ENCODE measurements around the gene FGFBP1.

The FGFBP1 gene

DNA sequence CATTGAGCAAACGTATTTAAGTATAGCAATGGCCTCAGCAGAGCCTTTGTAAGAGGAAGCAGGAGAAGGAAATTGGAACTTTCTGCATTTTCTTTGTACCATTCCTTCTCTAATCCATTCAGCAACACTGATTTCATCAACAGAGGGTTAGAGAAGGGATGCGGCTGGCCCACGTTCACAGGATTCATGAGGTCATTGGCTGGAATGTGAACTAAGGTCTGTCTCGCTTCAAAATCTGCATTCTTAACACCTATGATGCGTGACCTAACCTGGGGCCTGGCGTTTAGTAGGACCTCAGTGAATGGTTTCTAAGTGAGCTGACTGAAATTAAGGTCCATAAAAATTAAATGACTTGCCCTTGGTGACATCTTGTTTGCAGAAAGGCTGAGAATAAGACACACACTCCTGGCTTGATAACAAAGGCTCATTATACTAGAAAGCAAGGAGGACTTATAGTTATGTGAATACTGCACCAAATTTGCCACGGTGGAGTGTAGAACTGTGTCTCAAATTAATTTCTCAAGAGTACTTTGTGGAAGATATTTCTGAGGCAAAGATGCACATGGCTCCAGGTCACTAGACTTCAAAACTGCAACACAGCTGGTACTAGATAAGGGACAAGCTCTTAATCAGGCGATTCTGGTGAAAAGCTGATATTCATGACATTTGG lies 25.4 kb downstream of the FGFBP1 start:
- TF ChIP-seq GATA2 (IDR thresholded peaks at IDR 0.05; ENCODE audit: low read depth, low read length) (no peak), GATA3 (IDR thresholded peaks at IDR 0.05; ENCODE audit: low read depth, low read length) (no peak)

- no peak for TF ChIP-seq GATA3 (IDR thresholded peaks at IDR 0.05; ENCODE audit: low read depth, low read length)
- TF ChIP-seq GATA2 (IDR thresholded peaks at IDR 0.05; ENCODE audit: low read depth, low read length): no peak
These were observed 26.3 kb downstream of the FGFBP1 start for GRCh38 chr4:15912236-15912635.

DNA sequence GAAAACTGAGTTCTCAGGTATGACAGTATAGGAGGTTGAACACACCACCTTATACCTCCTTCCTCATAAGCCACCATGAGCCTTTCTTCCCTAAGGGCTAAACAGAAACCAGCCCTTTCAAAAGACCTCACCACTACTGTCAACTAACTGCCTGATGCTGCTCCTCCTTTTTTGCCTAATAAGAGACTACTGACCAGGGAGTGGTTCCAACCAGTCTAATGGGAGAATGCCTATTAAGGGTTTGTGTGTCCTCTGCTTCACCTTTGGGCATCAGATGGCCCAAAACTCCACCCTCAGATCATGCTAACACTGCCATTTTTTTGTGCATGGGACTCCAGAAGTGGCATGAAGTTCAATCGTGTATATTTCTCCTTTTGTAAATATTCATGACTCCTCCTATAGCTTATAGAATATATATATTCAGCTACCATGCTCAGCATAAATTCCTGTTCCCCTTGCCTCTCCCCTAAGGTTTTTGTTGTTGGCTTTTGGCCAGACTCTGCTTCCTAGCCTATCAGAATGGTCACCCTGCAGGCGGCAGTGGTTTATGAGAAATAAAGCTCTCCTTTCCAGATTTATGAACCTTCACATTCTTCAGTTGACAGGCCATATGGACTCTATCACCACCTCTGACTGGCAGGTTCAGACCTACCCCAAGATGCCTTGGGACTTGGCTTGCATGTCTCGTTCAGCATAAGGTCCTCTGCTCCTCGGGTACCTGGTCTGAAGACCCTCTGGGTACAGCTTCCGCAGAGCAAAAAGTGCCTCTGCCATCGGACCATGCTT lies 28.2 kb downstream of the FGFBP1 start:
- TF ChIP-seq GATA3 (IDR thresholded peaks at IDR 0.05; ENCODE audit: low read depth, low read length) (no peak), GATA2 (IDR thresholded peaks at IDR 0.05; ENCODE audit: low read depth, low read length) (no peak)

DNA sequence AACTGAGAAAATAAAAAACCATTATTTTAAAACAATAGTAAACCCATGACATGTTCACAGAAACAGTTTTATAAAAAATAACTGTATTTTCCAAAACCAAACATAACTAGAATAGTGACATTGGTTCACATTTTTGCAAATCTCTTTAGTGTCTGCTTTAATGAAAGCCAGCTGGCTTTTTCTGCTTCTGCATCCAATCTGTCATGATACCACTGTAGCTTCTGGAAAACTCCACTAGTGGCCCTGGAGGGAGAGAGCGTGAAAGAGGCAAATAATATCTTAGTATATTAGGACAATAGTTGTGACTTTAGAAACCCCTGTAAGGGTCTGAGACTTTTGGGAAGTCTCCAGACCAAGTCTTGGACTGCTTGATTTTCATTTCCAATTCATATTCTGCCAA lies 31.1 kb downstream of the FGFBP1 start:
- TF ChIP-seq GATA2 (IDR thresholded peaks at IDR 0.05; ENCODE audit: low read depth, low read length) (no peak), GATA3 (IDR thresholded peaks at IDR 0.05; ENCODE audit: low read depth, low read length) (no peak)

DNA sequence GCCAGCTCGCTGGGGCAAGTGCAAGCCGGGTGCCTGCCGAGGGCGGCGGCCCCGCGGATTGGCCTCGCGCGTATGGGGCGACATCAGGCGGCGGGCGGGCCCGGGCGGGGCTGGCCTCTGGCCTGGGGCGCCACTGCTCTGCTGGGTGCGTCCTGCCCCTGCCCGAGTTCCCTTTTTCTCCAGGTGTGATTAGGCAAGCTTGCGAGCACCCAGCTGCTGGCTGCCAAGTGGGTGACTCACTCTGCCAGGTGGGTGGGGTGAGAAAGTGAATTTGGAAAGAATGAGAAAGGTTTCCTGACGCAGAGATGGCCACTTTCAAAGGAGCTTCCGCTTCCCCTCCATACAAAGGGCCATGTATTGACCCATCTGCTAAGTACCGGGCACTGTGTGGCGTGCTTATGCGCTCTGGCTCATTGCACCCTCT lies 32.5 kb downstream of the FGFBP1 start:
- TF ChIP-seq GATA2 (IDR thresholded peaks at IDR 0.05; ENCODE audit: low read depth, low read length) (no peak), GATA3 (IDR thresholded peaks at IDR 0.05; ENCODE audit: low read depth, low read length) (no peak)

GRCh38 chr4:15902746-15903145 lies 35.8 kb downstream of the FGFBP1 start:
- TF ChIP-seq GATA2 (IDR thresholded peaks at IDR 0.05; ENCODE audit: low read depth, low read length) (no peak), GATA3 (IDR thresholded peaks at IDR 0.05; ENCODE audit: low read depth, low read length) (no peak; the same call in 1 of the 2 replicates)

DNA sequence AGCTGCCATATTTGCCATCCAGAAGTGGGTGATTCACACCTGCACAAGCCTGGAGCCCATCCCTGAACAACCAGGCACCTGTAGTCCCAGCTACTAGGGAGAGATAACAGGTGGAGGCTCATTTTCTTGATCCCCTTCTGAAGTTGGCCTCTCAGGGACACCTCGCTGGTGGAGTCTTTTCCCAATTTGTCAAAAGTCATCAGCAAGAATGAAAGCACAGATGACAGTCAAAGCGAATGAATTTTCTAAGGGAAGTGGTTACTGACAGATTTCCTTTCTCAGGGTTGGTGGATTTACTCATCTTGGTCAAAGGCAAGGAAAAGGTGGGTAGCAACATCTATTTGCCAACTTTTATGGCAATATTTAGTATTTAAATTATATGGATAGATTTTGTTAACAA lies 36.5 kb downstream of the FGFBP1 start:
- TF ChIP-seq GATA2 (IDR thresholded peaks at IDR 0.05; ENCODE audit: low read depth, low read length): no peak
- TF ChIP-seq GATA3 (IDR thresholded peaks at IDR 0.05; ENCODE audit: low read depth, low read length): no peak

DNA sequence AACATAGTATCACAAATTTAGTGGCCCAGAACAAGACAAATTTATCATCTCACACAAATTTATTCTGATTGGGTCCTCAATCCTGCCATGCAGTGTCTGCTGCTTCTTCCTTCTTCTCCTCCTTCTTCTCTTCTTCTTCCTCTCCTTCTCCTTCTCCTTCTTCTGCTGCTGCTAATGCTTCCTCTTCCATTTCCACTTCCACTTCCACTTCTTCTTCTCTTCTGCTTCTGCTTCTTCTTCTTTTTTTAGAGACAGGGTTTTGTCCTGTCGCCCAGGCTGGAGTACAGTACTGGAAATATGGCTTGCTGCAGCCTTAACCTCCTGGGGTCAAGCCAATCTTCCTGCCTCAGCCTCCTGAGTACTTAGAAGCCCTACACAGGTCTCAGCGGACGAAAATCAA lies 37.5 kb downstream of the FGFBP1 start:
- TF ChIP-seq GATA3 (IDR thresholded peaks at IDR 0.05; ENCODE audit: low read depth, low read length) (no peak), GATA2 (IDR thresholded peaks at IDR 0.05; ENCODE audit: low read depth, low read length) (no peak)

- no peak for TF ChIP-seq GATA3 (IDR thresholded peaks at IDR 0.05; ENCODE audit: low read depth, low read length)
These were observed 39.0 kb downstream of the FGFBP1 start for GRCh38 chr4:15899511-15899910.

DNA sequence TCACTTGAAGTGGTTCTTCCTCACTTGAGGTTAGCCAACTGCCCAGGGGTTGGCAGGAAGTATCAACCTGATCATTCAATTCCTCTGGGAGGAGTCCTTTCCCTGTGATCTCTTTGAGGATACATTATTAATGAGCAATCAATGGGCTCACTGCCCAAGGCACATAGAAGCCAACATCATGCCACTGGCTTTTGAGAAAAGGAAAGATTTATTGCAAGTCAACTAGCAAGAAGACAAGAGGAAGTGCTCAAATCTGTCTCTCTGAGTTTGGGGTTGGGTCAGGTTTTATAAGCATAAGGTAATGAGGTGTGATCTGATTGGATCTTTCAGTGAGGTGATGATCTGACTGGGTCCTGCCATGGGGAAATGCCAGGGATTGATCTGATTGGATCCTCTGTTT lies 39.6 kb downstream of the FGFBP1 start:
- no peak for TF ChIP-seq GATA2 (IDR thresholded peaks at IDR 0.05; ENCODE audit: low read depth, low read length)
- no peak for TF ChIP-seq GATA3 (IDR thresholded peaks at IDR 0.05; ENCODE audit: low read depth, low read length)

DNA sequence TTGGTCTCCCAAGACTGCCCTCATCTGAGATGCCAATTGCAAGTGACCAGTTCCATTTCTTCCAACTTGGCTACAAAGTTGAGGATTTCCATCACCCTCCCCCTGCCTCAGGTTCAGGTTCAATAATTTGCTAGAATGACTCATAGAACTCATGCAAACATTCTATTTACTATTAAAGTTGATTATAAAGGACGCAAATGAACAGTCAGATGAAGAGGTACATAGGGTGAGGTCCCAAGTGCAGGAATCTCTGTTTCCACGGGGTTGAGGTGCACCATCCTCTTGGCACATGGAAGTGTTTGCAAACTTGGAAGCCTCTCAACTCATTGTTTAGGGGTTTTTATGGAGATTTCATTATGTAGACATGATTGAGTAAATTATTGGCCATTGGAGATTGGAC lies 41.0 kb downstream of the FGFBP1 start:
- TF ChIP-seq GATA3 (IDR thresholded peaks at IDR 0.05; ENCODE audit: low read depth, low read length) (no peak), GATA2 (IDR thresholded peaks at IDR 0.05; ENCODE audit: low read depth, low read length) (no peak)

- TF ChIP-seq GATA2 (IDR thresholded peaks at IDR 0.05; ENCODE audit: low read depth, low read length) (no peak), GATA3 (IDR thresholded peaks at IDR 0.05; ENCODE audit: low read depth, low read length) (no peak)
These were observed 43.3 kb downstream of the FGFBP1 start for GRCh38 chr4:15894921-15895916.

GRCh38 chr4:15894393-15894792 lies 44.1 kb downstream of the FGFBP1 start:
- TF ChIP-seq GATA2 (IDR thresholded peaks at IDR 0.05; ENCODE audit: low read depth, low read length) (no peak), GATA3 (IDR thresholded peaks at IDR 0.05; ENCODE audit: low read depth, low read length) (no peak)

- no peak for TF ChIP-seq GATA3 (IDR thresholded peaks at IDR 0.05; ENCODE audit: low read depth, low read length)
- no peak for TF ChIP-seq GATA2 (IDR thresholded peaks at IDR 0.05; ENCODE audit: low read depth, low read length)
These were observed 44.6 kb downstream of the FGFBP1 start for GRCh38 chr4:15893962-15894361.
